Measurements from ENCODE around the gene MBOAT7. TPM values are rescaled to one million over a fixed set of nuclear protein-coding genes. Genes with fewer than 3 reads are reported as not detected.

The MBOAT7 gene
- total and polyA plus RNA-seq, 2 experiments from 2014 or later: 109 to 133 TPM

DNA sequence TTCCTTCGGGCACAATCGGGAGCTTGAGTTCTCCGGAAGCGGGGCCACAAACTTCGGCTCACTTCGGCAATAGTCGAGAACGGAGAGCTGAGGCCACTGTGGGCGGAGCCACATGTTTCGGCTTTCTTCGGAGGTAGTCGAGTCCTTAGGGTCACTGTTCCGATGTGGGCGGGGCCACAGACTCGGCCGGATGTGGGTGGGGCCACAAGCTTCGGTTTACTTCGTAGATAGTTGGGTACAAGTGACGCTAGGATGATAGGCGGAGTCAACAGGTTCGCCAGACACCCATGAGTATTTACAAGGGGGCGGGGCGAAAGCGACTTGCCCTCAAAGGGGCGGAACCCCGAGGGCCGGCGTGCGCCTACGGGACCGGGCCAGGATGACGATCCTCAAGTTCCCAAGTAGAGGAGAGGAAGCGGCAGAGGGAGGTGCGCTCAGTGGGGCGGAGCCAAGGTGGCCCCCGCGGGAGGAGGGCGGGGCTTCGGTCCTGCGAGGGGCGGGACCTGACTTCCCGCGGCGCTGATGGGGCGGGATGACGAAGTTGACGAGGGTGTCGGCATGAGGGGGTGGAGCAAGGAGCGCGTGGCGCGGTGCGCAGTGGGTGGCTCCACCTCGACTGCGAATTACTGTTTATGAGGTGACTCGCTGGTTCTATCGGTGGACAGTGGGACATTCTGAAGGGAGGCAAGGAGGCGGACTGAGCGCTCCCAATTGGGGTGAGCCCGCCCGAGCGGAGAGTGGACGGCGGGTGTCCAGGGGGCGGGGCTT, 539 bp upstream of the MBOAT7 start:
- Histone ChIP-seq H3K4me3 (peak overlapping the region; percentile 87), H3K27ac (peak overlapping the region; percentile 98), H3F3A (ENCODE audit: insufficient read depth) (peaks cover 18% of the 10 kb centered on the region), H3K27me3 (replicated peaks; ENCODE audit: insufficient read depth) (no peaks in the 10 kb centered on the region), H3K4me2 (ENCODE audit: unreplicated experiment) (peak overlapping the region; percentile 59), H4K20me1 (ENCODE audit: insufficient read depth) (no peaks in the 10 kb centered on the region), H3K4me1 (ENCODE audit: insufficient read depth) (peaks cover 11% of the 10 kb centered on the region), H2AFZ (peak overlapping the region; percentile 80), H3K9ac (peak overlapping the region; percentile 94), H3K36me3 (ENCODE audit: low read depth) (peaks cover 6% of the 10 kb centered on the region), H3K9me3 (ENCODE audit: low read depth) (no peaks in the 10 kb centered on the region), H3K9me2 (ENCODE audit: insufficient read depth) (no peaks in the 10 kb centered on the region), H3K79me2 (ENCODE audit: insufficient read depth) (peaks cover 72% of the 10 kb centered on the region)
- WGBS, 2 experiments (ENCODE audit: low coverage in 1 of 2, low lambda C conversion rate in 2 of 2, missing lambda C conversion rate in 2 of 2): 0 to 1% methylated on average over 38 to 65 of the region's 65 CpGs
- peak; percentile 100 for DNase-seq
- in situ Hi-C loops (cut with MboI): no loop called here
- TF ChIP-seq EZH2phosphoT487 (IDR thresholded peaks at IDR 0.05; ENCODE audit: insufficient read depth, low read depth) (no peak), EZH2 (IDR thresholded peaks at IDR 0.05; ENCODE audit: insufficient read depth, poor library complexity, severe bottlenecking) (no peak)

DNA sequence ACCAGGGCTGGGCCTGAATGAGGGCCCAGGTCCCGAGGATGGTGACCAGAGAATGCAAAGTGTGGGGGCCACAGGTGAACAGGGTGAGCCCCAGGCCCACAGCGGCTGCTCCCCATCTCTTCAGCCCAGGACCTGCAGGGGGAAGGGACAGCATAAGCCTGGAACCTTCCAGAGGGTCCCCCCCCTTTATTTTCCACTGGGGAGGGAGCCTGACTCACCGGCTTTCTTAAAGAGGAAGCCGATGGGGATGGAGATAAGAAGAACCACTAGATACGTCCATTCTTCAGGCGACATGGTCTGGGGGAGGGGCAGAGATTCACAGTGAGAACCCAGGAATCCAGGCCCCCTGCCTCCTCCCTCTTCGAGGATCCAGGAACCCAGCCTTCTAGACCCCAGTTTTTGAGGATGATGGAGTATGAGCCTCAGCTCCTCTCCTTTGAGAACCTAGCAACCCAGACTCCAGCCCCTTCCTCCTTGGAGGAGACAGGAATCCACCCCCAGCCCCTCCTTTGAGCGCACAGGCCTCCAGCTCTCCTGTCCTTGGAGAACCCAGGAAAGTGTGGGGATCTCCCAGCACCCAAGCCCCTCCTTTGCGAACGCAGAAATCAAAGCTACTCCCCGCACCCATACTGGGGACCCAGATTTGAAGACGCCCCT, 1.0 kb downstream of the MBOAT7 start:
- Histone ChIP-seq H3K9ac (peak overlapping the region; percentile 90), H3F3A (ENCODE audit: insufficient read depth) (peaks cover 17% of the 10 kb centered on the region), H3K27ac (peak overlapping the region; percentile 98), H3K4me1 (ENCODE audit: insufficient read depth) (peaks cover 11% of the 10 kb centered on the region), H4K20me1 (ENCODE audit: insufficient read depth) (no peaks in the 10 kb centered on the region), H3K79me2 (ENCODE audit: insufficient read depth) (peaks cover 57% of the 10 kb centered on the region), H3K36me3 (ENCODE audit: low read depth) (peaks cover 2% of the 10 kb centered on the region), H3K9me3 (ENCODE audit: low read depth) (no peaks in the 10 kb centered on the region), H3K4me3 (peak overlapping the region; percentile 87), H3K27me3 (replicated peaks; ENCODE audit: insufficient read depth) (no peaks in the 10 kb centered on the region), H2AFZ (peak overlapping the region; percentile 80), H3K4me2 (ENCODE audit: unreplicated experiment) (peak overlapping the region; percentile 90), H3K9me2 (ENCODE audit: insufficient read depth) (no peaks in the 10 kb centered on the region)
- TF ChIP-seq EZH2phosphoT487 (IDR thresholded peaks at IDR 0.05; ENCODE audit: insufficient read depth, low read depth): no peak
- no peak for TF ChIP-seq EZH2 (IDR thresholded peaks at IDR 0.05; ENCODE audit: insufficient read depth, poor library complexity, severe bottlenecking)
- in situ Hi-C loops (cut with MboI): no loop called here
- WGBS, 2 experiments (ENCODE audit: low coverage in 1 of 2, low lambda C conversion rate in 2 of 2, missing lambda C conversion rate in 2 of 2): 17 to 20% methylated on average over 12 of the region's 12 CpGs
- DNase-seq: peak; percentile 75

GRCh38 chr19:54186934-54187381, 2.4 kb downstream of the MBOAT7 start:
- no peak for TF ChIP-seq EZH2phosphoT487 (IDR thresholded peaks at IDR 0.05; ENCODE audit: insufficient read depth, low read depth)
- no peak for TF ChIP-seq EZH2 (IDR thresholded peaks at IDR 0.05; ENCODE audit: insufficient read depth, poor library complexity, severe bottlenecking)
- Histone ChIP-seq H3K4me2 (ENCODE audit: unreplicated experiment) (no peak overlapping the region), H3K4me1 (ENCODE audit: insufficient read depth) (peaks cover 4% of the 10 kb centered on the region; the same call in 1 of the 2 replicates), H3K9me3 (ENCODE audit: low read depth) (no peaks in the 10 kb centered on the region), H3K4me3 (no peak overlapping the region), H3K79me2 (ENCODE audit: insufficient read depth) (peaks cover 43% of the 10 kb centered on the region), H2AFZ (no peak overlapping the region), H3K36me3 (ENCODE audit: low read depth) (0 out of 2 replicates have a peak, but pooled peaks cover 7% of the 10 kb centered on the region), H4K20me1 (ENCODE audit: insufficient read depth) (no peaks in the 10 kb centered on the region), H3K27ac (no peak overlapping the region), H3F3A (ENCODE audit: insufficient read depth) (peaks cover 3% of the 10 kb centered on the region), H3K9me2 (ENCODE audit: insufficient read depth) (no peaks in the 10 kb centered on the region), H3K27me3 (replicated peaks; ENCODE audit: insufficient read depth) (no peaks in the 10 kb centered on the region), H3K9ac (0 out of 2 replicates have a peak overlapping the region, but pooled peaks have one; percentile 4)
- no peak for DNase-seq
- in situ Hi-C loops (cut with MboI): no loop called here
- WGBS, 2 experiments (ENCODE audit: low coverage in 1 of 2, low lambda C conversion rate in 2 of 2, missing lambda C conversion rate in 2 of 2): 93 to 94% methylated on average over 6 to 11 of the region's 11 CpGs

GRCh38 chr19:54186351-54186750, 3.0 kb downstream of the MBOAT7 start:
- H3F3A ChIP-seq (ENCODE audit: insufficient read depth): no peaks in the 10 kb centered on the region; the same call in 1 of the 2 replicates
- no peaks in the 10 kb centered on the region for H3K9me2 ChIP-seq (ENCODE audit: insufficient read depth)
- no peak overlapping the region for H3K27ac ChIP-seq
- no peaks in the 10 kb centered on the region for H4K20me1 ChIP-seq (ENCODE audit: insufficient read depth)
- H3K9me3 ChIP-seq (ENCODE audit: low read depth): no peaks in the 10 kb centered on the region
- 91 to 94% methylated on average over 8 of the region's 8 CpGs for WGBS, 2 experiments (ENCODE audit: low coverage in 1 of 2, low lambda C conversion rate in 2 of 2, missing lambda C conversion rate in 2 of 2)
- in situ Hi-C loops (cut with MboI): no loop called here
- H3K4me2 ChIP-seq (ENCODE audit: unreplicated experiment): no peak overlapping the region
- TF ChIP-seq EZH2 (IDR thresholded peaks at IDR 0.05; ENCODE audit: insufficient read depth, poor library complexity, severe bottlenecking) (no peak), EZH2phosphoT487 (IDR thresholded peaks at IDR 0.05; ENCODE audit: insufficient read depth, low read depth) (no peak)
- DNase-seq: no peak
- H3K9ac ChIP-seq: no peak overlapping the region
- H3K27me3 ChIP-seq (replicated peaks; ENCODE audit: insufficient read depth): no peaks in the 10 kb centered on the region
- H3K36me3 ChIP-seq (ENCODE audit: low read depth): 0 out of 2 replicates have a peak, but pooled peaks cover 7% of the 10 kb centered on the region
- no peak overlapping the region for H2AFZ ChIP-seq
- no peak overlapping the region for H3K4me3 ChIP-seq
- peaks cover 41% of the 10 kb centered on the region for H3K79me2 ChIP-seq (ENCODE audit: insufficient read depth)
- H3K4me1 ChIP-seq (ENCODE audit: insufficient read depth): 0 out of 2 replicates have a peak, but pooled peaks cover 3% of the 10 kb centered on the region

All from GM23248 (cell line).